Activated T-helper 1 cell treated with anti-CD3 and anti-CD28 coated beads, Interleukin-12 subunit alpha, Interleukin-12 subunit beta, Interleukin-2, Interleukin-4 antibody, amounts not matched to agents 30 ng/mL and 10 ng/mL and 1 ng/mL, durations not matched to agents 14 hours and 24 hours and 36 hours (primary cell): ENCODE results near the gene ZNF71. TPM values are rescaled to one million over a fixed set of nuclear protein-coding genes. Genes with fewer than 3 reads are reported as not detected.

Experiments
- DNase-seq: peaks from one replicate; pipeline ENCODE4 v3.0.0; 2021; ENCODE audit warnings: low spot score
- H3K27ac Mint-ChIP-seq: one replicate; pipeline ENCODE4 v1.8.0; 2021; ENCODE audit warnings: mild to moderate bottlenecking, mixed read lengths
- H3K27me3 Mint-ChIP-seq: one replicate; pipeline ENCODE4 v1.8.0; 2022; ENCODE audit warnings: mild to moderate bottlenecking, moderate library complexity, mixed read lengths; ENCODE audit not compliant: insufficient read depth
- H3K36me3 Mint-ChIP-seq: one replicate; pipeline ENCODE4 v1.8.0; 2021; ENCODE audit warnings: low read depth, mixed read lengths
- H3K4me1 Mint-ChIP-seq: one replicate; pipeline ENCODE4 v1.8.0; 2021; ENCODE audit warnings: low read depth, mixed read lengths
- H3K4me3 Mint-ChIP-seq: one replicate; pipeline ENCODE4 v1.8.0; 2021; ENCODE audit warnings: mild to moderate bottlenecking, moderate library complexity, mixed read lengths
- H3K9me3 Mint-ChIP-seq: one replicate; pipeline ENCODE4 v1.8.0; 2021; ENCODE audit warnings: mixed read lengths
- intact Hi-C: fragments of 100-400 bp; cut with micrococcal nuclease; formaldehyde crosslinking; loops from one replicate; pipeline ENCODE4 v1.15.1; 2024
- total RNA-seq: library from RNA; stranded (reverse); gene quantifications from 2 replicates; pipeline ENCODE4 v1.2.3, GENCODE V29; 2022

The ZNF71 gene
- 5.1 and 5.9 TPM in 2 replicates for total RNA-seq

DNA sequence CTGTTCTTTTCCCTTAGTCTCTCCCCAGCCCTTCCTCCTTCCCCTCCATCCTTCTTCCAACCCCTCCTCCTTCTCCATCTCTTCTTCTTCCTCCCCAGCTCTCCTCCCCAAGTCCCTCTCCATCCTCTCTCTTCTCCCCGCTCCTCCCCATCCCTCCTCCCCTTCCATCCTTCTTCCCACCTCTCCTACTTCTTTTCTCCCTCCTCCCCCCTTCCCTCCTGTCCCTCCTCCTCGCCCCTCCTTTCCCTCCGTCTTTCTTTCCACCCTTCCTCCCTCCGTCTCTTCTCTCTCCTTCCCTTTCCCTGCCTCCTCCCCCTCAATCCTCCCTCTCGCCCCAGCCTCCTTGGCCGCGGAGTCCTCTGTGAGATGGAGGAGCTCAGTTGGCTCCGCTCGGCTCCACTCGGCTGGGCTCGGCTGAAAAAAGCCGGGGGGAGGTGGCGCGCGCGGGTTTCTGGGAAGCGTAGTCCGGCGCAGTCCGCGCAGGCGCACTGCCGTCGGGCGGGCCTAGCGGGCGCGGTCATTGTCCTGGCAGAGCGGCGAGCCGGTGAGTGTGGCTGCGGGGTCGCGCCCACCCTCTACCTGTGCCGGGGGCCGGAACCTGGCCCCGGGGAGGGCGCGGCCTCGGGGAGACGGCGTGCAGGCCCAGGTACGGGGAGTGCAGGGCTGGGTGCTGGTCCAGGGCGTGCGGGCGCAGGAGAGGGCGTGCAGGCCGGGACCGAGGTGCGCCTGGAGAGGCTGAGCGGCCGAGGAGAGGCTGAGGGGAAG, at the start of gene ZNF71:
TSS of gene ZNF71 (plus strand) at position 520 of the 765 bp plus-strand sequence. CDS start 6,257 bp downstream, outside the sequence.
- H3K4me3 Mint-ChIP-seq: peak within 1 kb of the TSS; percentile 92
- H3K36me3 Mint-ChIP-seq: peaks cover 14% of the 10 kb centered on the region

GRCh38 chr19:56547535-56547934, 47.6 kb upstream of the ZNF71 start:
- H3K9me3 Mint-ChIP-seq: peaks cover 51% of the 10 kb centered on the region
- no peak overlapping the region for H3K27ac Mint-ChIP-seq
- H3K36me3 Mint-ChIP-seq: peaks cover 15% of the 10 kb centered on the region
- no peak for DNase-seq
- H3K4me1 Mint-ChIP-seq: no peaks in the 10 kb centered on the region
- H3K4me3 Mint-ChIP-seq: no peak overlapping the region
- intact Hi-C loops: no loop called here
- no peaks in the 10 kb centered on the region for H3K27me3 Mint-ChIP-seq

More for the DNA sequence above, at the start of gene ZNF71:
- H3K4me1 Mint-ChIP-seq: peaks cover 14% of the 10 kb centered on the region
- no peaks in the 10 kb centered on the region for H3K27me3 Mint-ChIP-seq
- peak within 1 kb of the TSS; percentile 59 for H3K27ac Mint-ChIP-seq
- DNase-seq: peak; percentile 82
- peaks cover 58% of the 10 kb centered on the region for H3K9me3 Mint-ChIP-seq
- intact Hi-C loops: loop anchor here (1.0 to 5.0 kb wide), 4 partner anchors 28 to 203 kb away; partner anchors contain the start of genes ZFP28, ZNF470, ZNF582 and ZNF583

- Mint-ChIP-seq H3K4me3 (no peak overlapping the region), H3K27me3 (no peaks in the 10 kb centered on the region), H3K27ac (no peak overlapping the region), H3K36me3 (peaks cover 11% of the 10 kb centered on the region), H3K9me3 (peaks cover 64% of the 10 kb centered on the region), H3K4me1 (no peaks in the 10 kb centered on the region)
- no peak for DNase-seq
- intact Hi-C loops: no loop called here
These were observed 40.7 kb upstream of the ZNF71 start for GRCh38 chr19:56554272-56554869.

DNA sequence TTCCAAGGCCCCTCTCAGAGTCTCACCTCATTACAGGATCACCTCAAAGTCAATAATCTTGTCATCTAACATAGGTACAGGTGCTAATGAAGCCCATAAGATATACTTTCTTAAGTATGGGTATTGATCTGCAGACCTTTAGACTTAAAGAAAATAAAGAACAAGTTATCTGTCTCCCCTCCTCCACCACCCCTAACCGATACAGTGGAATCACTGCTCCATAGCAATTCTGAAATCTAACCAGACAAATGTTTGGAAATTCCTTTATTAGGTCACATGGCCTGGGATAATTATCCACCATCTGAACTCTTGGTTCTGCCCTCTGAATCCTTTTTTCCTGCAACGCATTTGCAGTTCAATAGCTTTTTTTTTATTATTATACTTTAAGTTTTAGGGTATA, 32.3 kb upstream of the ZNF71 start:
- H3K4me3 Mint-ChIP-seq: no peak overlapping the region
- H3K36me3 Mint-ChIP-seq: peaks cover 2% of the 10 kb centered on the region
- H3K9me3 Mint-ChIP-seq: peaks cover 94% of the 10 kb centered on the region
- no peaks in the 10 kb centered on the region for H3K27me3 Mint-ChIP-seq
- intact Hi-C loops: no loop called here
- no peaks in the 10 kb centered on the region for H3K4me1 Mint-ChIP-seq
- no peak overlapping the region for H3K27ac Mint-ChIP-seq
- DNase-seq: no peak

DNA sequence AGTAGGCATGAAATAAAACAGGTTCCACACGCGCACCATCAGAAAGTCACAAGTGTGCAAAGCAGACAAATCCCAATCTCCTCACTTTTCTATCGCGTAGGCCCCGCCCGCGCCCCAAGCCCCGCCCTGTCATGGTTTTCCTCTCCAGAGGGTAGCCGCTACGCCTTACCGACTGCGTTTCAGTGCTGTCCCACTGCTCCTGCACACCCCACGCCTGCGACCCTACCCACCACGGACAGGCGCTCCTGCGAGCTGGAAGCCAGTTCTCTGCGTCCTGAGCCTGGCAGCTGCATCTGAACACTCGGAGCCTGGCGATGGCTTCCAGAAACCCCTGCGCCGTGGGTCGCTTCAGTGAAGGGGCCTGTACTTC, 28.2 kb upstream of the ZNF71 start:
- peaks cover 87% of the 10 kb centered on the region for H3K9me3 Mint-ChIP-seq

DNA sequence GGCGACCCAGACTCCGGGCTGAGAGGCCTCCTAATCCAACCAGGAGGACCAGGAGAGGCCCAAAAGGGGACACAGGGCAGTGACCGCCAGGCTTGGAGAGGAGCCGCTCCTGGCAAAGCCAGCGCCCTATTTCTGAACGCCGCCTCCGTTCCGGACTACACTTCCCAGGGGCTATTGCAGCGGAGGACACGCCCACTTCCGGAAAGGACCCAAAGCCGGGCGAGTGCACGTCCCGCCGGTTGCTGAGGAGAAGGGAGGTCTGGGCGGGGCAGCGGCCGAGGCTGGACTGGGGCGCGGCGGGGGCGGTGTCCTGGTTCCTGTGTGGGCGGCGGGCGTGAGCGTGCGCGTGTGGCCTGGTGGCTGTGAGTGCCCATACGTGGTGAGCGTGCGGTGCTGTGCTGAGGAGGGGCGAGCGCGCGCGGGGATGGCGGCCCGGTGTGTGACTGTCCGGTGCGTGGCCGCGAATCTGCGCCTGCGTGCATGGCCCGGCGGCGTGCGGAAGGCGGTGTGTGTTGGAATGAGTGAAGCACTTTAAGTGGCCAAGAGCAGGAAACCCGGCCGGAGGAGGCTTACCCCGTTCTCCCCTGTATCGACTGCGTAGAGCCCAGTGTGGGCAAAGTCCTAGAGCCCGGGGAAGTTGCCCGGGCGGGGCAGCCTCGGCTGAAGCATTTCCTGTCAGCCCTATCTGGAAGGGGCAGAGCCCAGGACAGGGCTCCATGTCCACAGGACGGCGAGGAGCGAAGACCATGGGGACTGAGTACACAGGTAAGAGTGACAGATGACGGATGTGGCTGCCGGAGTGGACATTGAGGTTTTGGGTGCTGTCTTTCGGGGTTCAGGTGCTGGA, 27.6 kb upstream of the ZNF71 start, which contains the start of gene ZNF470:
TSS of gene ZNF470 (plus strand) at position 195 of the 847 bp plus-strand sequence. CDS start 2,844 bp downstream, outside the sequence.
- H3K4me1 Mint-ChIP-seq: no peaks in the 10 kb centered on the region
- H3K27ac Mint-ChIP-seq: peak within 1 kb of the TSS; percentile 89
- peaks cover 83% of the 10 kb centered on the region for H3K9me3 Mint-ChIP-seq
- no peaks in the 10 kb centered on the region for H3K27me3 Mint-ChIP-seq
- H3K36me3 Mint-ChIP-seq: peaks cover 20% of the 10 kb centered on the region
- H3K4me3 Mint-ChIP-seq: peak within 1 kb of the TSS; percentile 87
- intact Hi-C loops: loop anchor here (1.0 to 5.0 kb wide), 7 partner anchors 28 to 1090 kb away; partner anchors contain the start of genes TRAPPC2B, ZFP28, ZNF547 and ZNF582
- DNase-seq: peak; percentile 82

More for the DNA sequence above, 28.2 kb upstream of the ZNF71 start:
- intact Hi-C loops: loop anchor here (1.0 to 5.0 kb wide), 7 partner anchors 28 to 1090 kb away; partner anchors contain the start of genes TRAPPC2B, ZFP28, ZNF547 and ZNF582
- peak overlapping the region; percentile 89 for H3K27ac Mint-ChIP-seq
- peak; percentile 15 for DNase-seq
- peaks cover 20% of the 10 kb centered on the region for H3K36me3 Mint-ChIP-seq
- no peaks in the 10 kb centered on the region for H3K4me1 Mint-ChIP-seq
- H3K27me3 Mint-ChIP-seq: no peaks in the 10 kb centered on the region
- H3K4me3 Mint-ChIP-seq: peak overlapping the region; percentile 87

- Mint-ChIP-seq H3K9me3 (peaks cover 84% of the 10 kb centered on the region), H3K4me3 (no peak overlapping the region), H3K27ac (no peak overlapping the region), H3K4me1 (no peaks in the 10 kb centered on the region), H3K36me3 (peaks cover 48% of the 10 kb centered on the region), H3K27me3 (no peaks in the 10 kb centered on the region)
- no peak for DNase-seq
- intact Hi-C loops: no loop called here
These were observed 22.5 kb upstream of the ZNF71 start for GRCh38 chr19:56572589-56572988.

GRCh38 chr19:56573914-56574313, 21.2 kb upstream of the ZNF71 start:
- DNase-seq: no peak
- Mint-ChIP-seq H3K36me3 (peaks cover 46% of the 10 kb centered on the region), H3K27ac (no peak overlapping the region), H3K27me3 (no peaks in the 10 kb centered on the region), H3K4me3 (no peak overlapping the region), H3K9me3 (peaks cover 85% of the 10 kb centered on the region), H3K4me1 (no peaks in the 10 kb centered on the region)
- intact Hi-C loops: no loop called here

- Mint-ChIP-seq H3K9me3 (peaks cover 88% of the 10 kb centered on the region), H3K27ac (no peak overlapping the region), H3K36me3 (peaks cover 33% of the 10 kb centered on the region), H3K27me3 (no peaks in the 10 kb centered on the region), H3K4me1 (no peaks in the 10 kb centered on the region), H3K4me3 (no peak overlapping the region)
- intact Hi-C loops: no loop called here
- no peak for DNase-seq
These were observed 17.1 kb upstream of the ZNF71 start for GRCh38 chr19:56577719-56578602.

DNA sequence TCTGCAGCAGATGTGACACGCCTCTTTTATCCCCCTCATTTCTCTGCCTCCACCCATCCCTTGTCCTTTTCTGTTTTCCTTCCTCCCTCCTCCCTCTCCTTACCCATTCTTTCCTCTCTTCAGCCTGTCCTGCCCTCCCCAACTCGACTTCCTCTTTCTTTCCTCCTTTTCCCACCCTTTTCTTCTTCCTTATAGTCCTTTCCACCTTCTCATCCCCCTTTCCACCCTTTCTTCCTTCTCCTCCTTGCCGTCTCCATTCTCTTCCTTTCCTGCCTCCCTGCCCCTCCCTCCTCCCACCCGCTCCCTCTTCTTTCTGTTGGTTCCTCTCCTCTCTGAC, 688 bp upstream of the ZNF71 start:
- intact Hi-C loops: loop anchor here (5.0 kb wide), 1 partner anchor 192 kb away; the partner anchor contains the start of gene ZNF583
- Mint-ChIP-seq H3K27ac (no peak overlapping the region), H3K4me3 (peak overlapping the region; percentile 92), H3K9me3 (peaks cover 59% of the 10 kb centered on the region), H3K4me1 (peaks cover 14% of the 10 kb centered on the region), H3K36me3 (peaks cover 14% of the 10 kb centered on the region), H3K27me3 (no peaks in the 10 kb centered on the region)
- DNase-seq: no peak

- H3K9me3 Mint-ChIP-seq: peaks cover 55% of the 10 kb centered on the region
- H3K4me1 Mint-ChIP-seq: peaks cover 14% of the 10 kb centered on the region
- intact Hi-C loops: loop anchor here (1.0 to 5.0 kb wide), 3 partner anchors 28 to 203 kb away; partner anchors contain the start of genes ZFP28, ZNF470 and ZNF582
- H3K36me3 Mint-ChIP-seq: peaks cover 15% of the 10 kb centered on the region
- no peaks in the 10 kb centered on the region for H3K27me3 Mint-ChIP-seq
- peak overlapping the region; percentile 57 for H3K27ac Mint-ChIP-seq
- peak overlapping the region; percentile 92 for H3K4me3 Mint-ChIP-seq
- DNase-seq: no peak
These were observed 422 bp downstream of the ZNF71 start for GRCh38 chr19:56595548-56595899.

DNA sequence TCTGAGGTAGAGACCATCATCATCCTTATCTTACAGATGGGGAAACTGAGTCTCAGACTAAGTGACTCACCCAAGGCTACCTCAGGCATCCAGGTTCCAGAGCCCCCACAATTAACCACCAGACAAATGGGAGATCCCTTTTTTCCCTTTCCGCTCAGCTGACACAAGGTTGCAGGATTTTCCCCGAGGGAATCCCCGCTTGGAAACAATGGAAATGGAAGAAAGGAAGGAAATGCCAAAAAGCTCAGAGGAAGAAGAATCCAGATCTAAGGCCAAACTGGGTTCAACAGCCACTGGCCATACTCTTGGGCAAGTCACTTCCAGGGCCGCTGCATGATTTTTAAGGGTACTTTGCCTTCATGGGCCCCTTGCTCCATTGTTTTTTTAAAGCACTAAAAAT, 1.6 kb downstream of the ZNF71 start:
- Mint-ChIP-seq H3K9me3 (peaks cover 59% of the 10 kb centered on the region), H3K27me3 (no peaks in the 10 kb centered on the region), H3K4me3 (peak overlapping the region; percentile 92), H3K36me3 (peaks cover 27% of the 10 kb centered on the region), H3K27ac (no peak overlapping the region), H3K4me1 (peaks cover 14% of the 10 kb centered on the region)
- intact Hi-C loops: loop anchor here (5.0 kb wide), 1 partner anchor 204 kb away; the partner anchor contains the start of gene ZNF582
- DNase-seq: no peak
